CD4-positive, alpha-beta T cell treated with Interleukin-6 for 4 hours (primary cell): ENCODE data around the gene ARF5.

Source experiments
- DNase-seq: peaks from one replicate; pipeline ENCODE4 v3.0.0-alpha.2; 2020; ENCODE audit warnings: mixed read lengths

ARF5 gene

GRCh38 chr7:127638197-127638596 is 50.0 kb downstream of the ARF5 start:
- no peak for DNase-seq
